Endodermal cell (in vitro differentiated cells): ENCODE data around the gene NFE2L3. TPM values are rescaled to one million over a fixed set of nuclear protein-coding genes. Genes with fewer than 3 reads are reported as not detected.
"Not testable (repeated sequence)": the region's sequence is repeated elsewhere in the genome, so short reads cannot be mapped to it uniquely, and the experiment has no call there.

ENCODE experiments used
- DNase-seq: peaks from one replicate; pipeline ENCODE4 v3.0.0-alpha.2; 2017
- H3K27ac ChIP-seq: 2 replicates; pipeline ENCODE4 v1.5.1; 2013; ENCODE audit warnings: mild to moderate bottlenecking, low read depth, low read length, moderate library complexity
- H3K27me3 ChIP-seq: 2 replicates; pipeline ENCODE4 v1.6.1; 2013; ENCODE audit warnings: mild to moderate bottlenecking, low read length, moderate library complexity; ENCODE audit not compliant: insufficient read depth, control insufficient read depth, poor library complexity, severe bottlenecking
- H3K36me3 ChIP-seq: 2 replicates; pipeline ENCODE4 v1.7.0; 2013; ENCODE audit warnings: mild to moderate bottlenecking, low read length, moderate library complexity; ENCODE audit not compliant: control insufficient read depth, insufficient read depth
- H3K4me1 ChIP-seq: one replicate; pipeline ENCODE4 v1.7.0; 2013; ENCODE audit warnings: low read length; ENCODE audit not compliant: control insufficient read depth, insufficient read depth
- H3K4me3 ChIP-seq: 2 replicates; pipeline ENCODE4 v1.5.1; 2013; ENCODE audit warnings: mild to moderate bottlenecking, low read length, moderate library complexity
- H3K9ac ChIP-seq: 2 replicates; pipeline ENCODE4 v1.6.1; 2013; ENCODE audit warnings: mild to moderate bottlenecking, low read length, moderate library complexity; ENCODE audit not compliant: poor library complexity, severe bottlenecking; ENCODE audit errors: extremely low read depth
- H3K9me3 ChIP-seq: 2 replicates; pipeline ENCODE4 v1.6.1; 2013; ENCODE audit warnings: mild to moderate bottlenecking, low read length, moderate library complexity; ENCODE audit not compliant: control insufficient read depth
- H3K27ac Mint-ChIP-seq: 2 replicates; pipeline ENCODE4 v1.8.0; 2020; ENCODE audit warnings: mixed read lengths
- H3K27me3 Mint-ChIP-seq: 2 replicates; pipeline ENCODE4 v1.8.0; 2021; ENCODE audit warnings: mild to moderate bottlenecking, mixed read lengths; ENCODE audit not compliant: insufficient read depth
- H3K36me3 Mint-ChIP-seq: 2 replicates; pipeline ENCODE4 v1.8.0; 2020; ENCODE audit warnings: low read depth, mixed read lengths
- H3K4me1 Mint-ChIP-seq: 2 replicates; pipeline ENCODE4 v1.8.0; 2020; ENCODE audit warnings: mixed read lengths
- H3K4me3 Mint-ChIP-seq: 2 replicates; pipeline ENCODE4 v1.8.0; 2020; ENCODE audit warnings: mild to moderate bottlenecking, moderate library complexity, mixed read lengths
- H3K9me3 Mint-ChIP-seq: 2 replicates; pipeline ENCODE4 v1.8.0; 2020; ENCODE audit warnings: mild to moderate bottlenecking, mixed read lengths
- CTCF ChIP-seq: fragments of 200-600 bp; sonication (generic); conservative IDR thresholded peaks from 2 replicates; pipeline ENCODE4 v1.5.0; 2021; ENCODE audit warnings: antibody characterized with exemption, mild to moderate bottlenecking
- WGBS, 2 experiments: methylation state at CpG; one replicate each; pipeline versions ENCODE4 v1.1.5 to v1.1.7; 2013; ENCODE audit warnings: missing lambda C conversion rate in 2 of 2, mixed read lengths in 1 of 2; ENCODE audit not compliant: insufficient coverage in 1 of 2, insufficient read length in 1 of 2; 5-methylcytosine and 5-hydroxymethylcytosine counted together
- total RNA-seq, 2 donors: library from RNA; stranded (reverse); fragmentation: NEBNext Ultra II Directional in 1 of 2; extraction: Animal tissue kit (Norgen Biotek cat#: 25700) in 1 of 2; gene quantifications; 2 replicates in 1 of 2; 3 replicates in 1 of 2; pipeline ENCODE4 v1.2.1, GENCODE V29; 2021

The NFE2L3 gene
- total RNA-seq, 2 donors from 2014 or later = 20.2 to 48.4 TPM

- H3K9ac ChIP-seq = no peak overlapping the region
- H3K36me3 ChIP-seq = no peaks in the 10 kb centered on the region
- Mint-ChIP-seq H3K36me3 (peaks cover 7% of the 10 kb centered on the region), H3K27ac (no peak overlapping the region), H3K27me3 (no peaks in the 10 kb centered on the region), H3K4me3 (no peak overlapping the region), H3K9me3 (peaks cover 5% of the 10 kb centered on the region), H3K4me1 (peaks cover 30% of the 10 kb centered on the region)
- H3K4me3 ChIP-seq = no peak overlapping the region
- no peaks in the 10 kb centered on the region for H3K9me3 ChIP-seq
- TF ChIP-seq CTCF = no peak
- H3K27ac ChIP-seq = no peak overlapping the region
- 92 to 98% methylated on average over 2 of the region's 2 CpGs for WGBS, 2 experiments
- no peak for DNase-seq
- no peaks in the 10 kb centered on the region for H3K27me3 ChIP-seq
- no peaks in the 10 kb centered on the region for H3K4me1 ChIP-seq
Measured at GRCh38 chr7:26160896-26161295, 8.9 kb downstream of the NFE2L3 start.

GRCh38 chr7:26162431-26162830, 10.4 kb downstream of the NFE2L3 start:
- no peak overlapping the region for H3K4me3 Mint-ChIP-seq
- Histone ChIP-seq H3K4me1 (no peaks in the 10 kb centered on the region), H3K36me3 (no peaks in the 10 kb centered on the region), H3K9ac (no peak overlapping the region), H3K27ac (no peak overlapping the region), H3K4me3 (no peak overlapping the region), H3K9me3 (no peaks in the 10 kb centered on the region), H3K27me3 (no peaks in the 10 kb centered on the region)
- peaks cover 36% of the 10 kb centered on the region for H3K4me1 Mint-ChIP-seq
- no peak overlapping the region for H3K27ac Mint-ChIP-seq
- H3K36me3 Mint-ChIP-seq = peaks cover 5% of the 10 kb centered on the region
- peaks cover 5% of the 10 kb centered on the region for H3K9me3 Mint-ChIP-seq
- 83 to 90% methylated on average over 1 to 2 of the region's 2 CpGs for WGBS, 2 experiments
- DNase-seq = no peak
- H3K27me3 Mint-ChIP-seq = no peaks in the 10 kb centered on the region
- TF ChIP-seq CTCF = no peak

GRCh38 chr7:26163804-26164203, 11.8 kb downstream of the NFE2L3 start:
- not testable (repeated sequence) for H3K27me3 Mint-ChIP-seq
- WGBS, 2 experiments = 83% methylated on average over 1 of the region's 1 CpG; no CpG with 5 or more reads in 1 of the 2 experiments
- H3K4me1 Mint-ChIP-seq = peaks cover 29% of the 10 kb centered on the region

More at GRCh38 chr7:26163804-26164203, 11.8 kb downstream of the NFE2L3 start:
- not testable (repeated sequence) for H3K36me3 Mint-ChIP-seq, H3K27ac ChIP-seq, H3K4me3 Mint-ChIP-seq, DNase-seq, H3K27me3 ChIP-seq, H3K4me3 ChIP-seq, H3K9ac ChIP-seq, H3K27ac Mint-ChIP-seq, H3K36me3 ChIP-seq, H3K9me3 ChIP-seq, H3K4me1 ChIP-seq, H3K9me3 Mint-ChIP-seq
